Measurements from ENCODE around the gene STARD4.

The STARD4 gene

GRCh38 chr5:111480346-111480745 is 32.0 kb downstream of the STARD4 start:
- H3K4me3 ChIP-seq (replicated peaks; ENCODE audit: low read depth, low read length), result no peak overlapping the region
- TF ChIP-seq CTCF (IDR thresholded peaks at IDR 0.05; ENCODE audit: low read depth, low read length, missing control alignments), result no peak
- no peak for DNase-seq (ENCODE audit: extremely low read depth, low read depth)

- no peak for DNase-seq (ENCODE audit: extremely low read depth, low read depth)
- H3K4me3 ChIP-seq (replicated peaks; ENCODE audit: low read depth, low read length), result no peak overlapping the region
- TF ChIP-seq CTCF (IDR thresholded peaks at IDR 0.05; ENCODE audit: low read depth, low read length, missing control alignments), result no peak
Observed at GRCh38 chr5:111478898-111479297, 33.4 kb downstream of the STARD4 start.

GRCh38 chr5:111478266-111478665 is 34.1 kb downstream of the STARD4 start:
- no peak for TF ChIP-seq CTCF (IDR thresholded peaks at IDR 0.05; ENCODE audit: low read depth, low read length, missing control alignments)
- H3K4me3 ChIP-seq (replicated peaks; ENCODE audit: low read depth, low read length), result no peak overlapping the region
- no peak for DNase-seq (ENCODE audit: extremely low read depth, low read depth)

- no peak for DNase-seq (ENCODE audit: extremely low read depth, low read depth)
- no peak overlapping the region for H3K4me3 ChIP-seq (replicated peaks; ENCODE audit: low read depth, low read length)
- TF ChIP-seq CTCF (IDR thresholded peaks at IDR 0.05; ENCODE audit: low read depth, low read length, missing control alignments), result no peak
Observed at GRCh38 chr5:111472579-111472978, 39.8 kb downstream of the STARD4 start.

- H3K4me3 ChIP-seq (replicated peaks; ENCODE audit: low read depth, low read length), result no peak overlapping the region
- no peak for DNase-seq (ENCODE audit: extremely low read depth, low read depth)
- TF ChIP-seq CTCF (IDR thresholded peaks at IDR 0.05; ENCODE audit: low read depth, low read length, missing control alignments), result no peak
Observed at GRCh38 chr5:111472096-111472495, 40.2 kb downstream of the STARD4 start.

GRCh38 chr5:111469903-111470302 is 42.4 kb downstream of the STARD4 start:
- no peak for TF ChIP-seq CTCF (IDR thresholded peaks at IDR 0.05; ENCODE audit: low read depth, low read length, missing control alignments)
- H3K4me3 ChIP-seq (replicated peaks; ENCODE audit: low read depth, low read length), result no peak overlapping the region
- no peak for DNase-seq (ENCODE audit: extremely low read depth, low read depth)

- TF ChIP-seq CTCF (IDR thresholded peaks at IDR 0.05; ENCODE audit: low read depth, low read length, missing control alignments), result no peak
- no peak overlapping the region for H3K4me3 ChIP-seq (replicated peaks; ENCODE audit: low read depth, low read length)
- no peak for DNase-seq (ENCODE audit: extremely low read depth, low read depth)
Observed at GRCh38 chr5:111469293-111469896, 42.9 kb downstream of the STARD4 start.

Data from HFF-Myc (cell line).